Measurements from ENCODE around the gene BAIAP2L1. TPM values are rescaled to one million over a fixed set of nuclear protein-coding genes. Genes with fewer than 3 reads are reported as not detected.

Gene BAIAP2L1
- total and polyA plus RNA-seq, 9 of the 15 experiments (the other 6 are each of a cell fraction or from before 2014, with no cell fraction given): 4.2 to 29.8 (median 15.5) TPM

GRCh38 chr7:98286093-98286539, 114.8 kb downstream of the BAIAP2L1 start (continued):
- TF ChIP-seq ATF3 (IDR thresholded peaks at IDR 0.05): peak; percentile 28; the same call in 1 of the 2 replicates
- TF ChIP-seq ATF3 (CRISPR knock-in tag; conservative IDR thresholded peaks at IDR 0.05): no peak
- no peak for TF ChIP-seq HNRNPLL (IDR thresholded peaks at IDR 0.05; ENCODE audit: low read depth, low read length, poor library complexity, severe bottlenecking)
- no peak for TF ChIP-seq ATF7 (IDR thresholded peaks at IDR 0.05)
- TF ChIP-seq HLTF (IDR thresholded peaks at IDR 0.05): no peak
- peak; percentile 99 for TF ChIP-seq CEBPB (tag; IDR thresholded peaks at IDR 0.05)
- TF ChIP-seq JUN (IDR thresholded peaks at IDR 0.05; ENCODE audit: borderline replicate concordance, low read depth, low read length): no peak
- TF ChIP-seq JUN (CRISPR knock-in tag; IDR thresholded peaks at IDR 0.05; ENCODE audit: borderline replicate concordance): no peak
- no peak for TF ChIP-seq EHMT2 (IDR thresholded peaks at IDR 0.05)
- no peak for TF ChIP-seq RUNX1 (IDR thresholded peaks at IDR 0.05; ENCODE audit: low read depth)
- no peak for TF ChIP-seq CHD7 (IDR thresholded peaks at IDR 0.05; ENCODE audit: low read depth, low read length)
- peak; percentile 74; the same call in 1 of the 2 replicates for TF ChIP-seq SPI1 (IDR thresholded peaks at IDR 0.05; ENCODE audit: borderline replicate concordance, low read depth, low read length)
- TF ChIP-seq RFX7 (CRISPR knock-in tag; IDR thresholded peaks at IDR 0.05): no peak
- no peak for TF ChIP-seq TRIM28 (IDR thresholded peaks at IDR 0.05)
- TF ChIP-seq ETV1 (tag; conservative IDR thresholded peaks at IDR 0.05; ENCODE audit: low read depth): no peak
- TF ChIP-seq ARID1B (IDR thresholded peaks at IDR 0.05): peak; percentile 27; the same call in 1 of the 2 replicates
